Heart right ventricle (tissue), 16 donors: ENCODE data around the gene HGFAC. TPM values are rescaled to one million over a fixed set of nuclear protein-coding genes. Genes with fewer than 3 reads are reported as not detected.
"Not testable (repeated sequence)": the region's sequence is repeated elsewhere in the genome, so short reads cannot be mapped to it uniquely, and the experiment has no call there.

Experiments used
- ATAC-seq, 8 donors: fragments of 200-7000 bp; cut with Tn5 transposase; one replicate each; pipeline ENCODE4 v1.9.1; 2020; ENCODE audit warnings: mild to moderate bottlenecking in 8 of 8, moderate library complexity in 8 of 8, moderate number of reproducible peaks in 1 of 8
- DNase-seq, 2 donors: peaks; one replicate each; pipeline ENCODE4 v3.0.0-alpha.2; 2020
- H3K27ac ChIP-seq, 10 donors: fragments of 200-600 bp; sonication (generic) in 2 of 10; one replicate each; pipeline versions ENCODE4 v1.5.0 to v1.8.0; 2020 to 2022; ENCODE audit warnings: mild to moderate bottlenecking in 3 of 10
- H3K27me3 ChIP-seq, 7 donors: fragments of 200-600 bp; one replicate each; pipeline ENCODE4 v1.8.0; 2021 to 2022; ENCODE audit warnings: mild to moderate bottlenecking in 2 of 7
- H3K36me3 ChIP-seq, 9 donors: fragments of 200-600 bp; sonication (generic) in 1 of 9; one replicate each; pipeline versions ENCODE4 v1.5.0 to v1.8.0; 2020 to 2022; ENCODE audit warnings: mild to moderate bottlenecking in 2 of 9
- H3K4me1 ChIP-seq, 9 donors: fragments of 200-600 bp; sonication (generic) in 1 of 9; one replicate each; pipeline versions ENCODE4 v1.5.0 to v1.8.0; 2020 to 2022; ENCODE audit warnings: mild to moderate bottlenecking in 4 of 9
- H3K4me3 ChIP-seq, 10 donors: fragments of 200-600 bp; sonication (generic) in 2 of 10; one replicate each; pipeline versions ENCODE4 v1.5.0 to v1.8.0; 2020 to 2022; ENCODE audit warnings: mild to moderate bottlenecking in 7 of 10, moderate library complexity in 2 of 10
- H3K9me3 ChIP-seq, 11 donors: fragments of 200-600 bp in 10 of 11; sonication (generic) in 2 of 11; one replicate each; pipeline versions ENCODE4 v1.5.0 to v1.8.0; 2013 to 2022; ENCODE audit warnings: mild to moderate bottlenecking in 2 of 11, control low read depth in 1 of 11, moderate library complexity in 1 of 11
- WGBS, 2 donors: extraction: QIAGEN DNeasy Blood & Tissue Kit; methylation state at CpG; one replicate each; pipeline ENCODE4 v1.1.7; 2013; ENCODE audit warnings: inconsistent platforms in 1 of 2; 5-methylcytosine and 5-hydroxymethylcytosine counted together
- intact Hi-C, 10 donors: fragments of 100-400 bp; cut with DNase I; formaldehyde crosslinking; loops; one replicate each; pipeline versions ENCODE4 v1.11.1 to v1.14.2; 2022
- polyA plus RNA-seq, 2 donors: library from polyadenylated mRNA; stranded (reverse); fragments of 200-250 nt; gene quantifications; one replicate each; pipeline ENCODE4 v1.2.3, GENCODE V29; 2013
- total RNA-seq, 10 donors: library from RNA; stranded (reverse); fragmentation: NEBNext Ultra II Directional in 3 of 10; extraction: Animal tissue kit (Norgen Biotek cat#: 25700) in 3 of 10; gene quantifications; one replicate each; pipeline versions ENCODE4 v1.2.1 to v1.2.4, GENCODE V29; 2021 to 2023
- TF ChIP-seq, protein P1 (sequence below), 9 donors: fragments of 200-600 bp; sonication (generic) in 2 of 9; IDR thresholded peaks; one replicate each; pipeline versions ENCODE4 v1.5.0 to v1.8.0; 2021 to 2022; ENCODE audit warnings: antibody characterized with exemption in 9 of 9, mild to moderate bottlenecking in 5 of 9, moderate library complexity in 1 of 9
- donor health status: Arrhythmogenic right ventricular cardiomyopathy.
- donor health status: ischemic (EF 13 %, LVEDD 7.1; RV severe dilation, severe dysfunction).
- donor health status: healthy with polysubstance abuse.
- donor health status: DM: no; HTN: yes; CAD: no.
- donor health status: DM: no; HTN: no; CAD: no.
- donor health status: ischemic (EF 25% LVEDD 6.9; RV normal size, moderate dysfunction).
- donor health status: ischemic (EF 25% LVEDD 5.7; RV mildly dilated, moderate dysfunction).
- donor health status: healthy.
- donor health status: DM: yes; HTN: yes; CAD: no.
- donor health status: Ischemic cardiomyopathy.
- donor health status: ischemic (EF 35%, LVEDD 5.7; RV mildly dilated, moderate dysfunction).
- donor health status: nonischemic (EF 11% LVEDD 7.7; RV severe dilation, severe dysfunction).
- donor health status: DM: yes; HTN: yes; CAD: no.
- donor health status: PGD.
- donor health status: ischemic (EF 29% LVEDD 5.4; RV normal size, mild dysfunction).
- donor health status: nonischemic (EF 23%, LVEDD 6.1; RV moderate dilation, normal function).

The HGFAC gene
- total and polyA plus RNA-seq, 12 donors, result 0.15 to 1.1 (median 0.45) TPM; not detected in 4

DNA sequence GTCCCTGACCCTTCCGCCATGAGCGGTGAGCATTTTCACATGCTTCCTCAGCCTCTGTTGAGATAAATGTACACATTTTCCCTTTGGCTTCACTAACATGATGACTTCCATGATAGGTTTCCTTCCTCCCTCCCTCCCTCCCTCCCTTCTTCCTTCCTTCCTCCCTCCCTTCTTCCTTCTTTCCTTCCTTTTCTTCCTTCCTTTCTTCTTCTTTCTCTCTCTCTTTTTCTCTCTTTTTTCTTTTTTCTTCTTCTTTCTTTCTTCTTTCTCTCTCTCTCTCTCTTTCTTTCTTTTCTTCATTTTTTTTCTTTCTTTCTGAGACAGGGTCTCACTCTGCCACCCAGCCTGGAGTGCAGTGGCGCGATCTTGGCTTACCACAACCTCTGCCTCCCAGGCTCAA lies 8.9 kb downstream of the HGFAC start:
- H3K9me3 ChIP-seq, result peaks cover 0 to 19% (median 5%) of the 10 kb centered on the region in 11 donors
- no peaks in the 10 kb centered on the region for H3K4me1 ChIP-seq
- no peak for ATAC-seq
- H3K27me3 ChIP-seq, result no peaks in the 10 kb centered on the region
- 96% methylated on average over 4 of the region's 4 CpGs for WGBS, 2 donors
- DNase-seq, result no peak
- no peak overlapping the region for H3K27ac ChIP-seq
- no peaks in the 10 kb centered on the region for H3K36me3 ChIP-seq
- TF ChIP-seq, protein P1, sequence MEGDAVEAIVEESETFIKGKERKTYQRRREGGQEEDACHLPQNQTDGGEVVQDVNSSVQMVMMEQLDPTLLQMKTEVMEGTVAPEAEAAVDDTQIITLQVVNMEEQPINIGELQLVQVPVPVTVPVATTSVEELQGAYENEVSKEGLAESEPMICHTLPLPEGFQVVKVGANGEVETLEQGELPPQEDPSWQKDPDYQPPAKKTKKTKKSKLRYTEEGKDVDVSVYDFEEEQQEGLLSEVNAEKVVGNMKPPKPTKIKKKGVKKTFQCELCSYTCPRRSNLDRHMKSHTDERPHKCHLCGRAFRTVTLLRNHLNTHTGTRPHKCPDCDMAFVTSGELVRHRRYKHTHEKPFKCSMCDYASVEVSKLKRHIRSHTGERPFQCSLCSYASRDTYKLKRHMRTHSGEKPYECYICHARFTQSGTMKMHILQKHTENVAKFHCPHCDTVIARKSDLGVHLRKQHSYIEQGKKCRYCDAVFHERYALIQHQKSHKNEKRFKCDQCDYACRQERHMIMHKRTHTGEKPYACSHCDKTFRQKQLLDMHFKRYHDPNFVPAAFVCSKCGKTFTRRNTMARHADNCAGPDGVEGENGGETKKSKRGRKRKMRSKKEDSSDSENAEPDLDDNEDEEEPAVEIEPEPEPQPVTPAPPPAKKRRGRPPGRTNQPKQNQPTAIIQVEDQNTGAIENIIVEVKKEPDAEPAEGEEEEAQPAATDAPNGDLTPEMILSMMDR (IDR thresholded peaks at IDR 0.05), result no peak
- H3K4me3 ChIP-seq, result no peak overlapping the region
- intact Hi-C loops, result no loop called here

DNA sequence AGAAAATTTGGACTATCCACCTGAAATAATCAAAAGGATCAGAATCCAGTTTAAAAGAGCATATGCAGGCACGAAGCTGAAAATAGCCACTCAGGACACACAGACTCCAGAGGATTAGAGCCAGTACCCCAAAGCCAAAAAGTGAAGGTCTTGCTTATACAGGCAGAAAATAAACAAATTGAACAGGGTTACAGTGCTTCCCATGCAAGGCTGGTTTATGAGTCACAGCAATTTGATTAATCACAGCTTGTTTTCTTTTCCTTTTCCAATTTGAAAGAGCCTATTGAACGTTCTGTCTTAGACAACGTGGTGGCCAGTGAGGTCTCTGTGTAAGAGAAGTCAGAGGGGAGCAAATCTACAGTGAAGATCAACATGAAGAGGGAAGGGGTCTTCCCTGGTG lies 10.2 kb downstream of the HGFAC start:
- H3K36me3 ChIP-seq, result no peaks in the 10 kb centered on the region
- DNase-seq (no peak), ATAC-seq (no peak)
- no peaks in the 10 kb centered on the region for H3K27me3 ChIP-seq
- TF ChIP-seq, protein P1 (IDR thresholded peaks at IDR 0.05), result no peak
- no peak overlapping the region for H3K4me3 ChIP-seq
- 71 to 81% methylated on average over 3 of the region's 3 CpGs for WGBS, 2 donors
- peaks cover 0 to 31% (median 12%) of the 10 kb centered on the region in 11 donors for H3K9me3 ChIP-seq
- H3K27ac ChIP-seq, result no peak overlapping the region
- intact Hi-C loops, result no loop called here
- H3K4me1 ChIP-seq, result no peaks in the 10 kb centered on the region

DNA sequence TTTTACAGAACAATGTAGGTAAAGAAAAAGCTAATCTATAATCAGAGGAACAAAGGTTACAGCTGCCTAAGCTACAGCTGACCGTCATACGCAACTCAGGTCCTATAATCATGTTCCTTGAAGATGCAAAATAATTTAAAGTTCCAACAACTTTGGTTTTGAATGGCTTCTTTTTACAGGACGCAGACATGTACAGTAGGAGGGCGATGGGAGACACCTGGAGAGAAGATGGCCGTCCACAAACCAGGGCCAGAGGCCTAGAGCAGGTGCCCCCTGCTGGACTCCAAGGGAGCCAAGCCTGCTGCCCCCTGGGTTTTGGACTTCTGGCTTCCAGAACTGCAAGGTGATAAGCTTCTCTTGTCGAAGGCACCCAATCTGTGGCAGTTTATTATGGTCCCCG lies 10.6 kb downstream of the HGFAC start:
- intact Hi-C loops, result no loop called here
- H3K27me3 ChIP-seq, result no peaks in the 10 kb centered on the region
- WGBS, 2 donors, result 70 to 72% methylated on average over 7 of the region's 7 CpGs
- no peak for ATAC-seq
- peak in 1 of 2 donors; percentile 8 for DNase-seq
- TF ChIP-seq, protein P1 (IDR thresholded peaks at IDR 0.05), result peak in 7 of 9 donors; percentile 23 to 41 (median 29)
- H3K4me1 ChIP-seq, result no peaks in the 10 kb centered on the region
- H3K36me3 ChIP-seq, result no peaks in the 10 kb centered on the region
- no peak overlapping the region for H3K4me3 ChIP-seq
- peaks cover 0 to 31% (median 12%) of the 10 kb centered on the region in 11 donors for H3K9me3 ChIP-seq
- H3K27ac ChIP-seq, result no peak overlapping the region

- H3K4me1 ChIP-seq, H3K27ac ChIP-seq, H3K36me3 ChIP-seq, ATAC-seq, DNase-seq, H3K27me3 ChIP-seq, intact Hi-C loops, H3K4me3 ChIP-seq: not testable (repeated sequence)
- peaks cover 0 to 31% (median 12%) of the 10 kb centered on the region in 11 donors for H3K9me3 ChIP-seq
- WGBS, 2 donors, result 80 to 88% methylated on average over 3 of the region's 3 CpGs
Measured at GRCh38 chr4:3455596-3455995, 13.8 kb downstream of the HGFAC start.

DNA sequence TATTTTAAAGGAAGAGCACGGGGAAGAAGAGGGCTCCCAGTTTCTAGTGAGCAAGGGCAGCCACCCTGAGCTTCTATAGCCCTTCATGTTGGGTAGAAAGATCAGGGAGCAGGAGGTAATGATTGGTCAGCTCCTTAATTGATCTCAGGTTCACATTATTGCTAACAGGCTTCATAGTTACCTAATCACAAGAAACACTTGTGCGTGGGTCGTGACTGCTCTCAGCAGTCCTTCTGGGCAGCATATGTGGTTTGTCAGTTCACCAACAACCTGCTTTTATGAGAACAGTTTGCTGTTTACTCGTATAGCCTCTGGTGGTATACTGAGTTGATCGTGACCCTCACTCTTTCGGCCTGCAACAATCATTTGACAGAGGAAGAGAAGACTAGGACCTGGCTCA lies 16.6 kb downstream of the HGFAC start:
- 87 to 92% methylated on average over 6 of the region's 6 CpGs for WGBS, 2 donors
- Histone ChIP-seq H3K9me3 (peaks cover 0 to 31% (median 12%) of the 10 kb centered on the region in 11 donors), H3K27me3 (peaks cover 0 to 21% (median 6%) of the 10 kb centered on the region in 7 donors), H3K4me1 (peaks cover 0 to 23% (median 10%) of the 10 kb centered on the region in 9 donors), H3K27ac (no peak overlapping the region), H3K36me3 (no peaks in the 10 kb centered on the region), H3K4me3 (no peak overlapping the region)
- intact Hi-C loops, result no loop called here
- ATAC-seq (no peak), DNase-seq (no peak)
- TF ChIP-seq, protein P1 (IDR thresholded peaks at IDR 0.05), result no peak

DNA sequence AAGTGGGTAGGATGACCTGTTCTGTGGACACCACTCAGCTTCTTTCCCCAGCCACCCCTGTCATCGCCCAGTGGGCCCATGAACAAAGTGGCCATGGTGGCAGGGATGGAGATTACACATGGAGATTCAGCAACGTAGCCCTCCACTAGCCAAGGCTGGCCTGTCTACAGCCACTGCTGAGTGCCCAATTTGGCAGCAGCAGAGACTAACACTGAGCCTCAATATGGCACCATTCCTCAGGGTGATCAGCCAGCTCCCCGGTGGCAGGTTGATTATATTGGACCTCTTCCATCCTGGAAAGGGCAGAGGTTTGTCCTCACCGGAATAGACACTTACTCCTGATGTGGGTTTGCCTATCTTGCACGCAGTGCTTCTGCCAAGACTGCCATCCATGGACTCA lies 17.4 kb downstream of the HGFAC start:
- intact Hi-C loops, H3K36me3 ChIP-seq, DNase-seq, H3K4me3 ChIP-seq, H3K27ac ChIP-seq, ATAC-seq: not testable (repeated sequence)
- 75 to 81% methylated on average over 5 of the region's 5 CpGs for WGBS, 2 donors
- Histone ChIP-seq H3K4me1 (peaks cover 0 to 28% (median 15%) of the 10 kb centered on the region in 9 donors), H3K27me3 (peaks cover 0 to 29% (median 14%) of the 10 kb centered on the region in 7 donors), H3K9me3 (peaks cover 0 to 27% (median 12%) of the 10 kb centered on the region in 11 donors)
